Activated naive CD8-positive, alpha-beta T cell treated with anti-CD3 and anti-CD28 coated beads, Interleukin-2, amount 10 ng/mL, durations not matched to agents 7 days and 5 days (primary cell): Measurements from ENCODE around the gene LBHD1. TPM values are rescaled to one million over a fixed set of nuclear protein-coding genes. Genes with fewer than 3 reads are reported as not detected.
"Not testable (repeated sequence)": the region's sequence is repeated elsewhere in the genome, so short reads cannot be mapped to it uniquely, and the experiment has no call there.

Experiments
- ATAC-seq: fragments of 150-1000 bp; cut with Tn5 transposase; one replicate; pipeline ENCODE4 v1.10.0; 2021; ENCODE audit warnings: low read depth, moderate library complexity
- POLR2A ChIA-PET: fragments of 350-600 bp; sonication (Branson Sonifier 250); formaldehyde crosslinking; loops from one replicate; lab custom pipeline; 2021; ENCODE audit warnings: antibody characterized with exemption; lab: Charles Lee
- DNase-seq: peaks from one replicate; pipeline ENCODE4 v3.0.0; 2021
- H3K27ac Mint-ChIP-seq: one replicate; pipeline ENCODE4 v1.8.0; 2022; ENCODE audit warnings: mild to moderate bottlenecking, mixed read lengths
- H3K27me3 Mint-ChIP-seq: one replicate; pipeline ENCODE4 v1.8.0; 2022; ENCODE audit warnings: mild to moderate bottlenecking, moderate library complexity, mixed read lengths
- H3K36me3 Mint-ChIP-seq: one replicate; pipeline ENCODE4 v1.8.0; 2021; ENCODE audit warnings: mild to moderate bottlenecking, mixed read lengths
- H3K4me1 Mint-ChIP-seq: one replicate; pipeline ENCODE4 v1.8.0; 2021; ENCODE audit warnings: mixed read lengths
- H3K4me3 Mint-ChIP-seq: one replicate; pipeline ENCODE4 v1.8.0; 2022; ENCODE audit warnings: mild to moderate bottlenecking, moderate library complexity, mixed read lengths
- H3K9me3 Mint-ChIP-seq: one replicate; pipeline ENCODE4 v1.8.0; 2021; ENCODE audit warnings: mixed read lengths
- total RNA-seq, 2 experiments: library from RNA; stranded (reverse); gene quantifications; one replicate each; pipeline ENCODE4 v1.2.3, GENCODE V29; 2021

LBHD1 gene
- total RNA-seq, 2 experiments from 2014 or later, result 23.5 to 23.6 TPM

- POLR2A ChIA-PET, result interaction anchor here (0.6 to 8.3 kb wide), 28 partner anchors 7 to 279 kb away, joined by 3 to 107 read pairs (median 6); partner anchors contain the start of genes C11orf98, CSKMT, EEF1G and GANAB
- Mint-ChIP-seq H3K27ac (peak overlapping the region; percentile 98), H3K4me1 (peaks cover 51% of the 10 kb centered on the region), H3K27me3 (no peaks in the 10 kb centered on the region), H3K4me3 (peak overlapping the region; percentile 91), H3K9me3 (no peaks in the 10 kb centered on the region), H3K36me3 (peaks cover 15% of the 10 kb centered on the region)
- no peak for ATAC-seq
- DNase-seq, result no peak
Measured at GRCh38 chr11:62708392-62708791, 36.3 kb upstream of the LBHD1 start.

GRCh38 chr11:62707277-62707861 is 35.3 kb upstream of the LBHD1 start, which contains the start of the genes BSCL2 and GNG3:
Gene BSCL2 (minus strand): TSS chr11:62707424. CDS start chr11:62707195, 229 bp downstream.
Gene GNG3 (plus strand): TSS chr11:62707676. CDS start chr11:62708296, 620 bp downstream.
- H3K4me1 Mint-ChIP-seq, result peaks cover 43% of the 10 kb centered on the region
- no peak for DNase-seq

GRCh38 chr11:62706850-62707247 is 34.8 kb upstream of the LBHD1 start:
- POLR2A ChIA-PET, result interaction anchor here (0.8 to 8.3 kb wide), 10 partner anchors 20 to 174 kb away, joined by 3 to 107 read pairs (median 24); partner anchors contain the start of genes C11orf98, CSKMT, HNRNPUL2 and LBHD1
- H3K36me3 Mint-ChIP-seq, result peaks cover 16% of the 10 kb centered on the region
- ATAC-seq, result no peak
- H3K4me3 Mint-ChIP-seq, result peak overlapping the region; percentile 91
- peaks cover 39% of the 10 kb centered on the region for H3K4me1 Mint-ChIP-seq
- H3K27ac Mint-ChIP-seq, result peak overlapping the region; percentile 73
- H3K27me3 Mint-ChIP-seq, result no peaks in the 10 kb centered on the region
- DNase-seq, result no peak
- no peaks in the 10 kb centered on the region for H3K9me3 Mint-ChIP-seq

More at GRCh38 chr11:62707277-62707861, 35.3 kb upstream of the LBHD1 start, which contains the start of the genes BSCL2 and GNG3:
- Mint-ChIP-seq H3K9me3 (no peaks in the 10 kb centered on the region), H3K36me3 (peaks cover 15% of the 10 kb centered on the region), H3K4me3 (peak within 1 kb of the TSS; percentile 91), H3K27ac (peak within 1 kb of the TSS; percentile 98), H3K27me3 (no peaks in the 10 kb centered on the region)
- POLR2A ChIA-PET, result interaction anchor here (0.6 to 8.3 kb wide), 15 partner anchors 19 to 174 kb away, joined by 3 to 107 read pairs (median 9); partner anchors contain the start of genes C11orf98, CSKMT, GANAB and HNRNPUL2
- ATAC-seq, result no peak

GRCh38 chr11:62705880-62706849 is 34.1 kb upstream of the LBHD1 start:
- peaks cover 39% of the 10 kb centered on the region for H3K4me1 Mint-ChIP-seq
- peak; percentile 43 for ATAC-seq
- peak overlapping the region; percentile 73 for H3K27ac Mint-ChIP-seq
- H3K27me3 Mint-ChIP-seq, result no peaks in the 10 kb centered on the region
- DNase-seq, result peak; percentile 95
- POLR2A ChIA-PET, result interaction anchor here (0.5 to 8.3 kb wide), 22 partner anchors 10 to 175 kb away, joined by 3 to 107 read pairs (median 4); partner anchors contain the start of genes C11orf98, CSKMT, HNRNPUL2 and LBHD1
- peaks cover 16% of the 10 kb centered on the region for H3K36me3 Mint-ChIP-seq
- H3K9me3 Mint-ChIP-seq, result no peaks in the 10 kb centered on the region
- H3K4me3 Mint-ChIP-seq, result peak overlapping the region; percentile 91

- H3K27me3 Mint-ChIP-seq, result no peaks in the 10 kb centered on the region
Measured at GRCh38 chr11:62705413-62705812, 33.3 kb upstream of the LBHD1 start.

GRCh38 chr11:62703921-62704320 is 31.9 kb upstream of the LBHD1 start:
- Mint-ChIP-seq H3K4me1 (peaks cover 26% of the 10 kb centered on the region), H3K36me3 (peaks cover 12% of the 10 kb centered on the region)
- not testable (repeated sequence) for H3K9me3 Mint-ChIP-seq, H3K4me3 Mint-ChIP-seq, H3K27me3 Mint-ChIP-seq, ATAC-seq, DNase-seq, H3K27ac Mint-ChIP-seq
- POLR2A ChIA-PET, result interaction anchor here (0.6 to 1.0 kb wide), 2 partner anchors 15 to 131 kb away, joined by 3 to 5 read pairs; partner anchors contain the start of gene EEF1G

More at GRCh38 chr11:62705413-62705812, 33.3 kb upstream of the LBHD1 start:
- POLR2A ChIA-PET, result interaction anchor here (0.7 to 8.3 kb wide), 18 partner anchors 9 to 176 kb away, joined by 3 to 107 read pairs (median 4); partner anchors contain the start of genes C11orf98, CSKMT, HNRNPUL2 and LBHD1
- DNase-seq (no peak), ATAC-seq (no peak)
- H3K4me1 Mint-ChIP-seq, result peaks cover 35% of the 10 kb centered on the region
- peak overlapping the region; percentile 91 for H3K4me3 Mint-ChIP-seq
- no peaks in the 10 kb centered on the region for H3K9me3 Mint-ChIP-seq
- H3K36me3 Mint-ChIP-seq, result peaks cover 13% of the 10 kb centered on the region
- peak overlapping the region; percentile 73 for H3K27ac Mint-ChIP-seq

- Mint-ChIP-seq H3K27me3 (no peaks in the 10 kb centered on the region), H3K27ac (no peak overlapping the region), H3K4me3 (no peak overlapping the region), H3K36me3 (peaks cover 12% of the 10 kb centered on the region), H3K4me1 (peaks cover 15% of the 10 kb centered on the region), H3K9me3 (no peaks in the 10 kb centered on the region)
- ATAC-seq (no peak), DNase-seq (no peak)
- POLR2A ChIA-PET, result interaction anchor here (1.1 to 1.8 kb wide), 2 partner anchors 80 to 139 kb away, joined by 3 to 4 read pairs; no protein-coding TSS in a partner anchor
Measured at GRCh38 chr11:62702246-62702645, 30.2 kb upstream of the LBHD1 start.

GRCh38 chr11:62694455-62695167 is 22.5 kb upstream of the LBHD1 start:
- Mint-ChIP-seq H3K9me3 (no peaks in the 10 kb centered on the region), H3K4me3 (no peak overlapping the region), H3K27me3 (no peaks in the 10 kb centered on the region), H3K27ac (peak overlapping the region; percentile 52), H3K4me1 (peaks cover 5% of the 10 kb centered on the region), H3K36me3 (peaks cover 10% of the 10 kb centered on the region)
- POLR2A ChIA-PET, result interaction anchor here (0.7 to 1.8 kb wide), 10 partner anchors 11 to 168 kb away, joined by 3 to 11 read pairs (median 3); partner anchors contain the start of genes C11orf98, CSKMT, INTS5 and LBHD1
- peak; percentile 86 for ATAC-seq
- DNase-seq, result peak; percentile 68

- H3K4me1 Mint-ChIP-seq, H3K27ac Mint-ChIP-seq, DNase-seq, H3K9me3 Mint-ChIP-seq, ATAC-seq, H3K4me3 Mint-ChIP-seq, H3K27me3 Mint-ChIP-seq: not testable (repeated sequence)
- POLR2A ChIA-PET, result interaction anchor here (1.0 to 1.8 kb wide), 6 partner anchors 10 to 102 kb away, joined by 3 to 11 read pairs (median 4); partner anchors contain the start of genes C11orf98, CSKMT, LBHD1 and TUT1
- H3K36me3 Mint-ChIP-seq, result peaks cover 10% of the 10 kb centered on the region
Measured at GRCh38 chr11:62693624-62694023, 21.6 kb upstream of the LBHD1 start.

- H3K27me3 Mint-ChIP-seq, result peaks cover 10% of the 10 kb centered on the region
- H3K4me3 Mint-ChIP-seq, result no peak within 1 kb of the TSS
- H3K9me3 Mint-ChIP-seq, result no peaks in the 10 kb centered on the region
- no peak for DNase-seq
- ATAC-seq, result no peak
- peak within 1 kb of the TSS; percentile 28 for H3K27ac Mint-ChIP-seq
- peaks cover under 1% of the 10 kb centered on the region for H3K4me1 Mint-ChIP-seq
- POLR2A ChIA-PET, result interaction anchor here (0.5 to 1.6 kb wide), 8 partner anchors 14 to 110 kb away, joined by 3 to 7 read pairs (median 4); partner anchors contain the start of genes LBHD1, MTA2 and UQCC3
- peaks cover 10% of the 10 kb centered on the region for H3K36me3 Mint-ChIP-seq
Measured at GRCh38 chr11:62689421-62690183, 17.5 kb upstream of the LBHD1 start, which contains the start of gene LRRN4CL. Gene LRRN4CL (minus strand): TSS chr11:62689530. CDS start chr11:62688508, 1,022 bp downstream.

GRCh38 chr11:62688491-62688890 is 16.4 kb upstream of the LBHD1 start:
- ATAC-seq (no peak), DNase-seq (no peak)
- POLR2A ChIA-PET, result interaction anchor here (0.5 to 1.6 kb wide), 4 partner anchors 16 to 96 kb away, joined by 4 to 7 read pairs (median 4); partner anchors contain the start of genes LBHD1 and UQCC3
- H3K36me3 Mint-ChIP-seq, result peaks cover 10% of the 10 kb centered on the region
- peaks cover 10% of the 10 kb centered on the region for H3K27me3 Mint-ChIP-seq
- H3K4me3 Mint-ChIP-seq, result no peak overlapping the region
- no peak overlapping the region for H3K27ac Mint-ChIP-seq
- H3K9me3 Mint-ChIP-seq, result no peaks in the 10 kb centered on the region
- H3K4me1 Mint-ChIP-seq, result no peaks in the 10 kb centered on the region
